ENCODE data around the gene SGTA. TPM values are rescaled to one million over a fixed set of nuclear protein-coding genes. Genes with fewer than 3 reads are reported as not detected.

SGTA gene
- total and polyA plus RNA-seq, 9 of the 15 experiments (the other 6 are each of a cell fraction or from before 2014, with no cell fraction given) = 1.4 to 110 (median 49.9) TPM

DNA sequence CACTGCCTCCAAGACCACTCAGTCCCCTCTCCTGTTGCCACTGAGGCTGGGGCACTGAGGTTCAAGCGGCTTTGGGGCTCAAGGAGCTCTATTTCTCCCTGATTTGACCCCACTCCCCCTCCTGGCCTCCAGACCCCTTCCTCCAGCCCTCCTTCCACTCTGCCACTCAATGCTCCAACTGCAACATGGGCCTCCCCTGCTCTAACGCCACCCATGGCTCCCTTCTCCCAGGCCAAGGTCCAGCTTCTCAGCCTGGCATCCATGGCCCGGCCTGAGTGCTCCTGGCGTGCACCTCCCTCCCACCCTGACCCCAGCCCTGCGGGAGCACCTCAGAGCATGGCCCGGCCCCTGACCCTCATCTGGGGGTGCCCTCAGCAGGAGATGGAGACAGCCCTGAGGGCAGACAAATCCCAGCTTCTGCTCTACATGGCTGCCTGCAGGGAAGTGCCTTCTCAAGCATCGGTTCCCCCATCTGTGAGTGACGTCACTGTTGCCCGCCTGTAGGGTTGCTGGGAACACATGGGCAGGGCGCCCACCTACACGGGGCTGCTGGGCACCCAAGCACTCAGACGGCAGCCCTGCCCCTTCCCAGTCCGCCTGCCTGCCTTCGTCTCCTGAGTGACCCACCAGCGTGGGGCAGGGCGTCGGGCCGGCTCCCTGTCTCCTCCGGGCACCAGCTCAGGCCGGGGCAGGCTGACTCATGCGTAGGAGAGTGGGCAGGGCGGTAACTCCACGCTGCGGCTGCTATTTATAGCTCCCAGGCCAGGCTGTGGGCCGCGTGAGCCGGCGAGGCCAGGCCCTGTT, 60.3 kb downstream of the SGTA start (continued):
- TF ChIP-seq HNRNPL (IDR thresholded peaks at IDR 0.05; ENCODE audit: low read depth, low read length) (peak; percentile 91), FOS (IDR thresholded peaks at IDR 0.05; ENCODE audit: extremely low read depth, insufficient read length) (no peak), JUN (IDR thresholded peaks at IDR 0.05; ENCODE audit: borderline replicate concordance, low read depth, low read length) (peak; percentile 60; the same call in 1 of the 2 replicates), JUN (CRISPR knock-in tag; IDR thresholded peaks at IDR 0.05; ENCODE audit: borderline replicate concordance) (peak; percentile 77; the same call in 1 of the 2 replicates), JUND (IDR thresholded peaks at IDR 0.05; ENCODE audit: borderline replicate concordance, low read depth, low read length) (peak; percentile 79), JUND (tag; IDR thresholded peaks at IDR 0.05; ENCODE audit: borderline replicate concordance, low read depth, low read length) (peak; percentile 60; the same call in 2 of the 3 replicates), MTA3 (IDR thresholded peaks at IDR 0.05; ENCODE audit: borderline replicate concordance) (peak; percentile 69), PHF8 (IDR thresholded peaks at IDR 0.05; ENCODE audit: borderline replicate concordance, low read length) (0 out of 2 replicates have a peak, but pooled peaks have one; percentile 5), ETS2 (tag; IDR thresholded peaks at IDR 0.05; ENCODE audit: borderline replicate concordance, poor library complexity, severe bottlenecking) (no peak), ZNF121 (CRISPR knock-in tag; conservative IDR thresholded peaks at IDR 0.05) (no peak), SMARCB1 (IDR thresholded peaks at IDR 0.05; ENCODE audit: insufficient read length, low read depth) (peak; percentile 27), SMARCE1 (IDR thresholded peaks at IDR 0.05) (peak; percentile 70; the same call in 1 of the 2 replicates), ATF7 (IDR thresholded peaks at IDR 0.05) (peak; percentile 86), SAFB (IDR thresholded peaks at IDR 0.05; ENCODE audit: borderline replicate concordance, low read depth, low read length) (0 out of 2 replicates have a peak, but pooled peaks have one; percentile 68), LEF1 (IDR thresholded peaks at IDR 0.05) (0 out of 2 replicates have a peak, but pooled peaks have one; percentile 23), ZNF146 (CRISPR knock-in tag; IDR thresholded peaks at IDR 0.05; ENCODE audit: unreplicated experiment) (no peak), OTX1 (CRISPR knock-in tag; IDR thresholded peaks at IDR 0.05) (no peak), ZNF12 (CRISPR knock-in tag; IDR thresholded peaks at IDR 0.05) (no peak), PHB (CRISPR knock-in tag; IDR thresholded peaks at IDR 0.05) (no peak), GTF2F1 (IDR thresholded peaks at IDR 0.05; ENCODE audit: low read depth, low read length) (no peak), TBP (optimal IDR thresholded peaks at IDR 0.05; ENCODE audit: low read depth, low read length) (peak; percentile 11)
- TF ChIP-seq, protein P1, sequence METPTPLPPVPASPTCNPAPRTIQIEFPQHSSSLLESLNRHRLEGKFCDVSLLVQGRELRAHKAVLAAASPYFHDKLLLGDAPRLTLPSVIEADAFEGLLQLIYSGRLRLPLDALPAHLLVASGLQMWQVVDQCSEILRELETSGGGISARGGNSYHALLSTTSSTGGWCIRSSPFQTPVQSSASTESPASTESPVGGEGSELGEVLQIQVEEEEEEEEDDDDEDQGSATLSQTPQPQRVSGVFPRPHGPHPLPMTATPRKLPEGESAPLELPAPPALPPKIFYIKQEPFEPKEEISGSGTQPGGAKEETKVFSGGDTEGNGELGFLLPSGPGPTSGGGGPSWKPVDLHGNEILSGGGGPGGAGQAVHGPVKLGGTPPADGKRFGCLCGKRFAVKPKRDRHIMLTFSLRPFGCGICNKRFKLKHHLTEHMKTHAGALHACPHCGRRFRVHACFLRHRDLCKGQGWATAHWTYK (CRISPR knock-in tag; IDR thresholded peaks at IDR 0.05) = peak; percentile 65; the same call in 1 of the 2 replicates
- TF ChIP-seq, protein P2, sequence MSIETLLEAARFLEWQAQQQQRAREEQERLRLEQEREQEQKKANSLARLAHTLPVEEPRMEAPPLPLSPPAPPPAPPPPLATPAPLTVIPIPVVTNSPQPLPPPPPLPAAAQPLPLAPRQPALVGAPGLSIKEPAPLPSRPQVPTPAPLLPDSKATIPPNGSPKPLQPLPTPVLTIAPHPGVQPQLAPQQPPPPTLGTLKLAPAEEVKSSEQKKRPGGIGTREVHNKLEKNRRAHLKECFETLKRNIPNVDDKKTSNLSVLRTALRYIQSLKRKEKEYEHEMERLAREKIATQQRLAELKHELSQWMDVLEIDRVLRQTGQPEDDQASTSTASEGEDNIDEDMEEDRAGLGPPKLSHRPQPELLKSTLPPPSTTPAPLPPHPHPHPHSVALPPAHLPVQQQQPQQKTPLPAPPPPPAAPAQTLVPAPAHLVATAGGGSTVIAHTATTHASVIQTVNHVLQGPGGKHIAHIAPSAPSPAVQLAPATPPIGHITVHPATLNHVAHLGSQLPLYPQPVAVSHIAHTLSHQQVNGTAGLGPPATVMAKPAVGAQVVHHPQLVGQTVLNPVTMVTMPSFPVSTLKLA (conservative IDR thresholded peaks at IDR 0.05) = peak in 1 of 2 experiments; percentile 33; a peak in 1 of 4 replicates
- TF ChIP-seq, protein P3, sequence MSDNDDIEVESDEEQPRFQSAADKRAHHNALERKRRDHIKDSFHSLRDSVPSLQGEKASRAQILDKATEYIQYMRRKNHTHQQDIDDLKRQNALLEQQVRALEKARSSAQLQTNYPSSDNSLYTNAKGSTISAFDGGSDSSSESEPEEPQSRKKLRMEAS (CRISPR knock-in tag; IDR thresholded peaks at IDR 0.05) = peak; percentile 91

All from K562 (cell line).